Stimulated activated CD4-positive, alpha-beta T cell treated with anti-CD3 and anti-CD28 coated beads, Interleukin-1b, Interleukin-23, amount 100 ng/mL, for 4 hours (primary cell): Measurements from ENCODE around the gene IQSEC1.

ENCODE experiments used
- DNase-seq, 2 donors: peaks; one replicate each; pipeline ENCODE4 v3.0.0-alpha.2; 2020; ENCODE audit warnings: low read depth in 2 of 2

IQSEC1 gene

GRCh38 chr3:13049400-13049799 is 23.8 kb downstream of the IQSEC1 start:
- DNase-seq, result no peak

DNA sequence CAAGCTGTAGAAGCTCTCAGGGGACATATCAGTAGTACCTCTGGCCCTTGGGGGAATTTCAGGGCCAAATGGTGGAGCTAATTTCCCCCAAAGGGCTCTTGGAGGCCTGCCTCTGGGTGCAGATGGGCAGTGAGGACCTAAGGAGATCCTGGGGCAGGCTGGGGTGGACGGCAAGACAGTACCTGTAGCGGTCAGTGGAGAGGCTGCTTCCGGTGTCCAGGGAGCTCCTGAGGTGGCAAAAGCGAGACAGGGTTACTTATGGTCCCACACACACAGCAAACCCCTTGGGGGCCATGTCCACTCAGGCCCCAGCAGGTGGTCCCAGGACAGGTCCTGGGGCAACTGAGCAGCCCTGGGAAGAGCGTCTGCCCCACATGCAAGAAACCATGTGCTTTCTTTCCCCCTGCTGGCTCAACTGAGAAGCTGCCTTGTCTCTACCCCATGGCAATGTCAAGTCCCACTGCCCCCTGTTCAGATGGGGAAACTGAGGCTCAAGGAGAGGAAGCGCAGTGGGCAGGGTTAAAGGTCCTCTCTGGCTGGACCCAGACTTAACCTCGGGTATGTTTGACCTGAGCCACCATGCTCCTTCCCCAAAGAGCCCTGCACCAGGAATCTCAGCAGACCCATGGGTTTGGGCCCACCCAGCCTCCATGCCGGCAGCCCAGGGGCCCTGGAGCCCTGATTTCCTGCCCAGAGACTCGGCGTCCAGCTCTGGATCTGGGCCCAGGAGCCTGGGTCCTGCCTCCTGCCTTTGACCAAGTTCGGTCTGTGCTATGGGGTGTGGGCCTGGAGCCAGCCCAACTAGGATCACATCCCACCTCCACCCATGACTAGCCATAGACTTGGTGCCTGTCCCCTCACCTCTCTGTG is 25.7 kb downstream of the IQSEC1 start:
- no peak for DNase-seq

GRCh38 chr3:13046569-13047274 is 26.5 kb downstream of the IQSEC1 start:
- DNase-seq, result no peak

DNA sequence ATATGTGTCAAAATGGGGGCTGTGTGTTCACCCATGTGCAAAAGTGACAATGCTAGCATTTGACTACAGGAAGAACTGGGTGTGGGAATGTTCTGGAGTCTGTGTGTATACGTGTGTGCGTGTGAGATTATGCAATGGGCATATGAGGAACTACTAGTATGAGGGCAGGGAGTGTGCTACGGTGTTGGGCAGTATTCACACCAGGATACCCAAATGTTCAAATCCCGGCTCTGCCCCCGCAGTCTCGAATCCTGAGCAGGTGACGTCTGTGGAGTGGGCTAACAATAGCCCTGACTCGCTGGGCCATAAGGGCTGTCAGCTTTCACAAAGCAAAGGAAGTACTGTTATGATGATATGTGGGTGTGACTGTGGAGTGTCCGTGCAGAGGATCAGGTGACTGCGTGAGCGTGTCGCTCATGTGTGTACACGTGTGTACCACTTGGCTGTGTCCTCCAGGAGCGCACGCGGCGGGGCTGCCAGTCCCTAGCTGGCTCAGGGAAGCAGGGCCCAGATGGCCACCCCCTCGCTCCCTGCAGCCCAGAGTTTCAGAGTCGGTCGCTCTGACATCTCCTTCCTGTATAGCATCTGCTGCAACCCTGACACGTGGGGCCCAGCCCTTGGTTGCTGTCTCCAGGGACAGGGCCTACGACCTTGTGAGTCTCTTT is 27.2 kb downstream of the IQSEC1 start:
- DNase-seq, result no peak

DNA sequence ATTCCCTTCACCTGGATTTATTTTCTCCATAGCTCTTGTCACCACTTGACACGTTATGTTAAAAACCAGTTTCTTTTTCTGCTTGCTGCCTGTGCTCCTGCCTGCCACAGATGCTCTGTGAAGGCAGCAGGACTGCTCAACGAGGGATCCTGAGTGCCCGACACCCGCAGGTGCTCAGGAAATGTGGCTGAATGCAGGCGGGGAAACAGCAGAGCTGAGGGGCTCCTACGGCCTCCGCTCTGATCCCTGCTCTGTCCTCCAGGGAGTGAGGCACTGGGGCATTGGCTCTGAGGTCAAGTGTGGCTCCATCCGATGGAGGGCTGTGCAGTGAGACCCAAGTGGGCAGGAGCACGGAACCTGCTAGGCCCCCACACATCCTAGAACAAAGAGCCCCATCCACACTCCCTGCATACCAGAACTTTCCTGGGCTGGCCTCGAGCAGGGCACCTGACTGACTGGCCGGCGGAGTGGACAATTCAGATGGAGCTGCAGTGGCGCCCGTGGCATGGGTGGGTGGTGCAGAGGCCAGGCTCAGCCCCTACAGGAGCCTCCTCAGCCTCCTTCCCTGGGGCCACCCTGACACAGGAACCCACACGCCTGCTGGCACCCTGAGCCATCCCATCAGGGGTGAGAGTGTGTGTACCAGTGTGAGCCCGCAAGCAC is 27.9 kb downstream of the IQSEC1 start:
- DNase-seq, result no peak

DNA sequence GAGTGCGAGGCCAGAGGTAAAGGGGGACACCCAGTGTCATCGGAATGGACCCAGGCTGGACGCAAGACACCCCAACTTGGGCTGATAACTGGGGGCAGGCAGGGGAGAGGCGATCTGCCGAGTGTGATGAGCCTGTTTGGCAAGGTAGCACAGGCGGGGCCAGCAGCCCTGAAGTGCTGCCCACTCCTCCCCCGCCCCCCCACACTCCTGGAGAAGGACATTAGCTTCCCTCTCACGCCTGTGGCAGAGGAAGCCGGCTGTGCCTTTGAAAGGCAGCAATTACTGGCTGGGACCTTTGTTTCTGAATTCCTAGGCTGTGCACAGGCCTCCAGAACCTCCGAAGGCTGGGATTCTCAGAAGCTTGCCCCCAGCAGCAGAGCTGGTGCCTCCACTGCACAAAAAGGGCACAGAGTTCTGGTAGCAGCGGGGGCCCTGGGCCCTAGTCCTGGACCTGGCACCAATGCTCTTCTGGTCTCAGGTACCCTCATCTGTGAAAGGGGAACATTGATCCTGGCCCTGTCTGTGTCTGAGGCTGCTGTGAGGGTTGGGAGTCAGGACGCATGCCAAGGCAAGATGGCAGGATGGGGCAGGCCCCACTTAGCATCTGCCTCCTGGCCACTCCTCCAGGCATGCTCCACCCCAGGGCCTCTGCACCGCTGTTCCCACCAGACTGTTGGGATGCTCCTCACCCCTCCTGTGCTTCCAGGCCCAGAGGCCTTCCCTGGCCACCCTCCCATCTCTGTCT is 28.6 kb downstream of the IQSEC1 start:
- no peak for DNase-seq

DNA sequence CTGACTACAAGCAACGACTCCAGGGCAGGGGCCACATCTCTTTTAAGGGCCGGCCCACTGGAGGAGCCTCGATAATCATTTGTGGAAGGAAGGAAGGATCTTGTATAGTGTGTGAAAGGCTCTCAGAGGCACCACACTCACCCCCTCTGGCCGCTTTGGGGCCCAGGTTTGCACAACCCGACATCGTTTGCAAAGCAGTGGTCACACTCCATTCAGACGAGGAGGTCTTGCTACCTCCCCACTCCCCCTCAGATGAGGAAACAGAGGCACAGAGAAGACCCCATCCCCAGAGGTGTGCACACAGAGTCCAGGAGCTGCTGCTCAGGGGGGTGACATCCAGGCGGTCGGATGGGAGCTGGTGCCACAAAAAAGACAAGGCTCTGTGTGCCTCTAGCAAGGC is 29.6 kb downstream of the IQSEC1 start:
- DNase-seq, result no peak

- no peak for DNase-seq
Measured at GRCh38 chr3:13042715-13043271, 30.4 kb downstream of the IQSEC1 start.

- DNase-seq, result no peak
Measured at GRCh38 chr3:13042127-13042701, 31.0 kb downstream of the IQSEC1 start.

DNA sequence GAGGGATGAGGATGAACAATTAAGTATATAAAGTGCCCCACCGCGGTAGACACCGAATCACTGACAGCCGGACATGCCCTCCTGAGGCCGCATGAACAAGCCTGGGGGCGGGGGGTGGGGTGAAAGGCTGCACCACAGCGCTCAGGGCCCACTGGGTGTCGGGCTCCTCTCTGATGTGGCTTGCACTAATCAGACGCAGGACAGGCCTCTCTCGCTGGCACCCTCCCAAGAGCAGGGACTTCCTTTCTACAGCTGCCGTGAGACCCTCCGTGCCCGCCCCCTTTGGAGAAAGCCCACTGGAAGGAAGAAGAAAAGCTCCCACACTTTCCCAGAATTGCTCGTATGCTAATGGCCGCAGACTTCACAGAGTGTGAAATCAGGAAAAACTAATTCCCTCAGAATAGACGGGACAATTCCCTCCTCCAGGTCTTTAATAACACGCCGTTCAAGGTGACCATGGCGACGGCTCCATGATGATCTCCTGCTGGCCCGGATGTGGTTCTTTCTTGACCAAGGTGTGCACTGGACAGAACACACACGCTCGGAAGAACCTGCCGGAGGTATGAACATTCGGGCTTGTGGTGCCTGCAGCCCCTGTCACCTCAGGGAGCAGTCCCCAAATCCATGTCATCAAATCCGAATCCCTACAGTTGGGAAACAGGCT is 32.0 kb downstream of the IQSEC1 start:
- DNase-seq, result no peak

DNA sequence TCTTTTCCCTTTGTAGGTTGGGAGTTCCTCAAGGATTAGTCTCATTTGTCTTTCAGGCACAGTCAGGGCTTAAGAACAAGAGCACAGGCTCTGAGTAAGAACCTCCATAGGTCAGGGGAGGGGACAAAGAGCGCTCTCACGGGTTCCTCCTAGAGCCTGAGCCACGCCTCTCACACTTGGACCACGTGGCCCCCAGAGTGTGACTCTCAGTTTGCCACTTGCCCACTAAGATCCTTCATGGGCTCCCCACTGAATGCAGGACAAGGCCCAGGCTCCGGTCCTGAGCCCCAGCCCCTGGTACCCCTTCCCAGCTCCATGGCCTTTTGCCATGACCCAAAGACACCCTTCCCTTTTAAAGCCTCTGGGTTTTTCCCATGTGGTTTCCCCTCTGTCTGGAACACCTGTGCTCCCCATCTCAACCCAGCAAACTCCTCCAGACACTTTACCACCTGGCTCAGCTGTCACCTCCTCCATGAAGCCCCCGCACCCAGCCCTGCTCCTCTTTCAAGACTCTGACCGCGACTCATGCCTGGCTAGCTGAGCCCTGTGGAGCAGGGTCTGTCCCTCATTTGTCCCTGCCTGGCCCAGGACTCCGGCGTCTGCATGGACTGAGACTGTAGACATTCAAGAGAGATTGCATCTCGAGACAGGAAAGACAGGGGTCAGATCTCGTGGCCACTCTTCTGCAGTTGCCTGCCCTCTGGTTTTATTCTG is 32.7 kb downstream of the IQSEC1 start:
- DNase-seq, result peak in 1 of 2 donors; percentile 7

- DNase-seq, result no peak
Measured at GRCh38 chr3:13039213-13039896, 33.9 kb downstream of the IQSEC1 start.

- no peak for DNase-seq
Measured at GRCh38 chr3:13037458-13038117, 35.6 kb downstream of the IQSEC1 start.

GRCh38 chr3:13034861-13035260 is 38.4 kb downstream of the IQSEC1 start:
- no peak for DNase-seq

- no peak for DNase-seq
Measured at GRCh38 chr3:13034109-13034800, 39.0 kb downstream of the IQSEC1 start.

DNA sequence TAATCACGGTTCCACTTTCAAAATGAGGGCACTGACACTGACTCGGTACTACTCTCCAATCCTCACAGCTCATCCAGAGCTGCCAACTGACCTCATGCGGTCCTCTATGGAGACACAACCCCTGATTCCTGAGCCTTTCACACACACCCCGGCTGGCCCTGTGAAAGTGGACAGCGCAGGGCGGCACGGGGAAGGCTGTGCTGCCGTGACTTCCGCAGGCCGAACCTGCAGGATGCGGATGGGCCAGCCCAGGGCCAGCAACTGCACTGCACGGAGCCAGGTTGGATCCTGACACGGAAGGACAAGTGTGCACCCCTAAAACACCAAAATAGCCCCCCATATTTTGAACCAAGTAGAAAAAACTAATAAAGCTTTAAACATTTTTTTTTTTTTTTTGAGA is 41.0 kb downstream of the IQSEC1 start:
- no peak for DNase-seq

DNA sequence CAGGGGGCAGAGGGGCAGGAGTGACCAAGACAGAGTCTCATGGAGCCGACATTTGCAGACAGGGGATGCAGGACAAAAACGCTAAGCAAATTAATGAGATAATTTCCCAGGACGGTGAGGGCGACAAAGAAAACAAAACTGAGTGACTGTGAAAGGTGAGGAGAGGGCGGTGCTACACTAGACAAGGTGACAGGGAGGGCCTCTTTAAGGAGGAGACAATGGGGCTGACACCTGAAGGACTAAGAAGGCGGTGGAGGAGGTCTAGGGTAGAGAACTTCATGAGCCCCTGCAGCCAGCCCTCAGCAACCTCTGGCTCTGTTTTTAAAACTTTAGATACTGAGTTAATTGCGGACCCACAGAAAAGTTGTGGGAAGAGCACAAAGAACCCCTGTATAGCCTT is 41.6 kb downstream of the IQSEC1 start:
- DNase-seq, result no peak

DNA sequence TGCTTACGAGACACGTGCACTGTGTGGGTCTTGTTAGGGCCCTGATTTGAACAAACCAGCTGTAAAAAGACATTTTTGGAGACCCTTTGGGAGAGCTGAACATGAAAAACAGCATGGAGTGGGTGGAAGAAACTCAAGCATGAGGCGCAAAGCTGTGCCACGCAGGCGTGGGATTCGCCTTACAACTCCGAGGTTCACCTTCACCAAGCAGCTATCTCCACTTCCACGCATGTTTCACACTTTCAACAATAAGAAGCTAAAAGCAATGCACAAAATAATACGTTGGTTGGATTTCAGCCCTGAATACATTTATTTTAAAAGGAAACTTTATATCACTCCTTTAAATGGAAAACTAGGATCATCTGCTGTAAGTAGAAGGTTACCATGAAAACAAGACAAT is 42.5 kb downstream of the IQSEC1 start:
- no peak for DNase-seq
